ENCODE results near the gene RB1. TPM values are rescaled to one million over a fixed set of nuclear protein-coding genes. Genes with fewer than 3 reads are reported as not detected.
"Not testable (repeated sequence)": the region's sequence is repeated elsewhere in the genome, so short reads cannot be mapped to it uniquely, and the experiment has no call there.

RB1 gene
- total and polyA plus RNA-seq, 2 experiments from 2014 or later: 19.5 to 22.3 TPM

- TF ChIP-seq ZNF462 (CRISPR knock-in tag; IDR thresholded peaks at IDR 0.05) (no peak), NANOG (IDR thresholded peaks at IDR 0.05; ENCODE audit: borderline replicate concordance) (no peak)
These were observed 146.1 kb downstream of the RB1 start (continued) for GRCh38 chr13:48449656-48450055.

GRCh38 chr13:48451196-48451595, 147.6 kb downstream of the RB1 start:
- not testable (repeated sequence) for H3K27me3 Mint-ChIP-seq (ENCODE audit: insufficient read depth, low read depth, poor library complexity); H2AFZ ChIP-seq; H3K27ac Mint-ChIP-seq; ATAC-seq; H3K4me3 ChIP-seq; H3F3A ChIP-seq (replicated peaks; ENCODE audit: low read depth); H3K4me3 Mint-ChIP-seq; H3K9me3 Mint-ChIP-seq; H3K36me3 ChIP-seq (ENCODE audit: insufficient read depth); H3K79me2 ChIP-seq (replicated peaks; ENCODE audit: insufficient read depth); H3K9me2 ChIP-seq (ENCODE audit: insufficient read depth); H3K4me1 ChIP-seq (ENCODE audit: insufficient read depth); H3K4me2 ChIP-seq; H3K27ac ChIP-seq (ENCODE audit: low read depth); H3K36me3 Mint-ChIP-seq (ENCODE audit: low read depth); DNase-seq (ENCODE audit: low spot score); H3K27me3 ChIP-seq (ENCODE audit: insufficient read depth); H4K20me1 ChIP-seq (replicated peaks; ENCODE audit: insufficient read depth); H3K4me1 Mint-ChIP-seq

GRCh38 chr13:48456546-48456945, 153.0 kb downstream of the RB1 start:
- no peaks in the 10 kb centered on the region for H3K27me3 ChIP-seq (ENCODE audit: insufficient read depth)
- H3K4me2 ChIP-seq: no peak overlapping the region
- no peak overlapping the region for H3K27ac ChIP-seq (ENCODE audit: low read depth)
- H3K4me3 ChIP-seq: no peak overlapping the region
- H4K20me1 ChIP-seq (replicated peaks; ENCODE audit: insufficient read depth): no peaks in the 10 kb centered on the region; the same call in 1 of the 2 replicates
- DNase-seq (ENCODE audit: low spot score) (no peak), ATAC-seq (no peak)
- Mint-ChIP-seq H3K9me3 (peaks cover 3% of the 10 kb centered on the region; the same call in 1 of the 3 replicates), H3K4me3 (no peak overlapping the region), H3K27ac (no peak overlapping the region), H3K4me1 (peaks cover 6% of the 10 kb centered on the region; the same call in 2 of the 3 replicates), H3K36me3 (ENCODE audit: low read depth) (peaks cover 3% of the 10 kb centered on the region; the same call in 2 of the 3 replicates), H3K27me3 (ENCODE audit: insufficient read depth, low read depth, poor library complexity) (peaks cover 2% of the 10 kb centered on the region)
- H3K36me3 ChIP-seq (ENCODE audit: insufficient read depth): no peaks in the 10 kb centered on the region
- H3K9me2 ChIP-seq (ENCODE audit: insufficient read depth): no peaks in the 10 kb centered on the region
- H3F3A ChIP-seq (replicated peaks; ENCODE audit: low read depth): no peaks in the 10 kb centered on the region
- H3K4me1 ChIP-seq (ENCODE audit: insufficient read depth): no peaks in the 10 kb centered on the region
- no peaks in the 10 kb centered on the region for H3K79me2 ChIP-seq (replicated peaks; ENCODE audit: insufficient read depth)
- no peak overlapping the region for H2AFZ ChIP-seq
- no peak for TF ChIP-seq STAT1 (IDR thresholded peaks at IDR 0.05; ENCODE audit: unreplicated experiment)
- no peak for TF ChIP-seq ZNF331 (CRISPR knock-in tag; IDR thresholded peaks at IDR 0.05; ENCODE audit: low read depth)
- no peak for TF ChIP-seq ETS1 (IDR thresholded peaks at IDR 0.05)
- no peak for TF ChIP-seq JUNB (IDR thresholded peaks at IDR 0.05; ENCODE audit: unreplicated experiment)
- no peak for TF ChIP-seq NANOG (IDR thresholded peaks at IDR 0.05; ENCODE audit: borderline replicate concordance)
- TF ChIP-seq CREB1 (CRISPR knock-in tag; IDR thresholded peaks at IDR 0.05; ENCODE audit: low read depth): no peak

All from GM23338 (cell line).